Measurements from ENCODE around the gene FBXW7.

DNA sequence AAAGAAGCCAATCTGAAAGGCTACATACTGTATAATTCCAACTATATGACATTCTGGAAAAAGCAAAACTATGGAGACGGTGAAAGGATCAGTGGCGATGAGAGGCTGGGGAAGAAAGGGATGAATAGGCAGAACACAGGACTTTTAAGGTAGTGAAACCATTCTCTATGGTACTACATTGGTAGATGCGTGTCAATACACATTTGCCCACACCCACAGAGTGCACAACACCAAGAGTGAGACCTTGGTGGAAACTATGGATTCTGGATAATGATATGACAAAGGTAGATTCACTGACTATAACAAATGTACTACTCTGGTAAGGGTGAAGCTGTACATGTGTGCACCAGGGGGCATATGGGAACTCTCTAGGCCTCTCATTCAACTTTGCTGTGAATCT, 134.5 kb downstream of the FBXW7 start:
- TF ChIP-seq, protein P1, sequence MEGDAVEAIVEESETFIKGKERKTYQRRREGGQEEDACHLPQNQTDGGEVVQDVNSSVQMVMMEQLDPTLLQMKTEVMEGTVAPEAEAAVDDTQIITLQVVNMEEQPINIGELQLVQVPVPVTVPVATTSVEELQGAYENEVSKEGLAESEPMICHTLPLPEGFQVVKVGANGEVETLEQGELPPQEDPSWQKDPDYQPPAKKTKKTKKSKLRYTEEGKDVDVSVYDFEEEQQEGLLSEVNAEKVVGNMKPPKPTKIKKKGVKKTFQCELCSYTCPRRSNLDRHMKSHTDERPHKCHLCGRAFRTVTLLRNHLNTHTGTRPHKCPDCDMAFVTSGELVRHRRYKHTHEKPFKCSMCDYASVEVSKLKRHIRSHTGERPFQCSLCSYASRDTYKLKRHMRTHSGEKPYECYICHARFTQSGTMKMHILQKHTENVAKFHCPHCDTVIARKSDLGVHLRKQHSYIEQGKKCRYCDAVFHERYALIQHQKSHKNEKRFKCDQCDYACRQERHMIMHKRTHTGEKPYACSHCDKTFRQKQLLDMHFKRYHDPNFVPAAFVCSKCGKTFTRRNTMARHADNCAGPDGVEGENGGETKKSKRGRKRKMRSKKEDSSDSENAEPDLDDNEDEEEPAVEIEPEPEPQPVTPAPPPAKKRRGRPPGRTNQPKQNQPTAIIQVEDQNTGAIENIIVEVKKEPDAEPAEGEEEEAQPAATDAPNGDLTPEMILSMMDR (IDR thresholded peaks at IDR 0.05), result no peak
- TF ChIP-seq POLR2A (IDR thresholded peaks at IDR 0.05), result no peak

All from thyroid gland (tissue), 4 donors.